ENCODE data around the gene NCOA1. TPM values are rescaled to one million over a fixed set of nuclear protein-coding genes. Genes with fewer than 3 reads are reported as not detected.

The NCOA1 gene
- total and polyA plus RNA-seq, 2 of the 4 experiments (the other 2 are of a cell fraction): 6.7 to 11.3 TPM

DNA sequence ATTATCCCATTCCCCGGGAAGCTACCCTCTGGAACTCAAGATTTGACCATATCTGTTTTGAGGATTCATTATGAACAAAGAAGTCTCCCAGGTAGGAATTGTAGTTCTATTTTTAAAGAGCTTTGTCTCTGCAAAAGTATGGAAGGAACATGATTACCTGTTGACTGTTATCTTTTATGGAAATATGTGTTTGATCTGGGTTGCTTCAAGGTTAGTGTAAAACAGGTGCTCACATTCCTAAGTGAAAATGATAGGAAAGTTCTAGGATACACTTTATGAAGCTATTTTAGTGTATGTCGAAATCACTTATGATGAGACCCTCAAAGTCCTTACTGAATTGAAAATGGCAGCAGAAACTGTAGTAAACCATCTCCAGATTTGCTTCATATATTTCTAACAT lies 153.0 kb downstream of the NCOA1 start:
- H4K8ac ChIP-seq (ENCODE audit: low read depth in 2 of 2, low read length in 2 of 2): no peak overlapping the region
- no peak overlapping the region for H2AK9ac ChIP-seq (replicated peaks; ENCODE audit: low read depth, low read length, poor library complexity)
- H3K4me2 ChIP-seq (ENCODE audit: low read depth, low read length): no peak overlapping the region
- ChIA-PET CTCF (no interaction called here), POLR2A (ENCODE audit: unreplicated experiment) (no interaction called here)
- no peak overlapping the region for H3K23ac ChIP-seq (ENCODE audit: low read depth, low read length)
- no peaks in the 10 kb centered on the region for H4K20me1 ChIP-seq (ENCODE audit: insufficient read depth, low read length)
- H3K56ac ChIP-seq (ENCODE audit: extremely low read depth, insufficient read depth, low read length): no peak overlapping the region
- no CpG with 5 or more reads among the region's 2 CpGs for WGBS, 2 experiments (ENCODE audit: extremely low coverage in 2 of 2, insufficient read length in 1 of 2)
- H3K9me1 ChIP-seq (ENCODE audit: insufficient read depth, low read length): no peaks in the 10 kb centered on the region
- H2AK5ac ChIP-seq (ENCODE audit: low read depth, low read length): no peak overlapping the region
- intact Hi-C loops (cut with micrococcal nuclease) (no loop called here), dilution Hi-C loops (cut with HindIII; ENCODE audit: low sequenced_read_pairs, unreplicated experiment) (no loop called here), in situ Hi-C loops (cut with MboI; ENCODE audit: low sequenced_read_pairs) (no loop called here)
- no peak overlapping the region for H3K9ac ChIP-seq (ENCODE audit: low read depth, low read length)
- H4K5ac ChIP-seq (ENCODE audit: low read depth, low read length): no peak overlapping the region
- no peak overlapping the region for H3K4me3 ChIP-seq (ENCODE audit: insufficient read depth, low read depth, low read length)
- ATAC-seq (ENCODE audit: low read depth) (no peak), DNase-seq (no peak)
- no peaks in the 10 kb centered on the region for H3K9me3 ChIP-seq (ENCODE audit: control insufficient read depth, insufficient read depth, low read length)
- no peak for TF ChIP-seq RFX5 (IDR thresholded peaks at IDR 0.05; ENCODE audit: low read depth, low read length)
- peak; percentile 50; the same call in 1 of the 2 replicates for TF ChIP-seq CEBPB (IDR thresholded peaks at IDR 0.05; ENCODE audit: low read depth, low read length)
- no peak overlapping the region for H2BK5ac ChIP-seq (ENCODE audit: low read depth, low read length, poor library complexity, severe bottlenecking)
- H3K4me1 ChIP-seq (ENCODE audit: control insufficient read depth, insufficient read depth, low read length): no peaks in the 10 kb centered on the region
- no peak overlapping the region for H2AFZ ChIP-seq (replicated peaks; ENCODE audit: low read length, poor library complexity)
- H3K27ac ChIP-seq (ENCODE audit: insufficient read depth, low read length): no peak overlapping the region
- H4K91ac ChIP-seq (ENCODE audit: insufficient read depth, low read depth, low read length): no peak overlapping the region
- no TSS peak for BruUV-seq (replicated peaks)
- H3K79me1 ChIP-seq (ENCODE audit: low read depth in 1 of 2, low read length in 2 of 2): no peaks in the 10 kb centered on the region
- H3K27me3 ChIP-seq (ENCODE audit: control insufficient read depth, insufficient read depth, low read length): no peaks in the 10 kb centered on the region
- no peak overlapping the region for H2BK120ac ChIP-seq (ENCODE audit: low read depth, low read length)
- H3K4ac ChIP-seq (ENCODE audit: low read depth, low read length): no peak overlapping the region
- H2BK20ac ChIP-seq (ENCODE audit: low read depth, low read length): no peak overlapping the region
- H2BK15ac ChIP-seq (ENCODE audit: low read depth, low read length): no peak overlapping the region
- H3K14ac ChIP-seq (replicated peaks; ENCODE audit: low read depth, low read length): no peak overlapping the region
- H3K18ac ChIP-seq (ENCODE audit: low read depth, low read length): no peak overlapping the region
- H3K36me3 ChIP-seq (ENCODE audit: control insufficient read depth, insufficient read depth, low read length): no peaks in the 10 kb centered on the region

Data from IMR-90 (cell line).